NCI-H526 treated with DMSO at 0.1 percent for 48 hours (cell line): ENCODE measurements around the gene GINS2.

ENCODE experiments used
- DNase-seq: peaks from one replicate; lab custom pipeline; 2025; lab: John Stamatoyannopoulos, UW

Gene GINS2

GRCh38 chr16:85667841-85668413, 20.8 kb downstream of the GINS2 start:
- no peak for DNase-seq

GRCh38 chr16:85667261-85667660, 21.5 kb downstream of the GINS2 start:
- DNase-seq, result no peak

- DNase-seq, result no peak
Measured at GRCh38 chr16:85665929-85666328, 22.8 kb downstream of the GINS2 start.

GRCh38 chr16:85665373-85665740, 23.4 kb downstream of the GINS2 start:
- no peak for DNase-seq

GRCh38 chr16:85664580-85665372, 24.0 kb downstream of the GINS2 start:
- no peak for DNase-seq

- no peak for DNase-seq
Measured at GRCh38 chr16:85663891-85664321, 24.8 kb downstream of the GINS2 start.

GRCh38 chr16:85662976-85663830, 25.6 kb downstream of the GINS2 start:
- no peak for DNase-seq

- DNase-seq, result no peak
Measured at GRCh38 chr16:85662482-85662812, 26.3 kb downstream of the GINS2 start.

GRCh38 chr16:85661740-85662481, 26.8 kb downstream of the GINS2 start:
- DNase-seq, result no peak

GRCh38 chr16:85660843-85661739, 27.7 kb downstream of the GINS2 start:
- no peak for DNase-seq

- no peak for DNase-seq
Measured at GRCh38 chr16:85659805-85660511, 28.8 kb downstream of the GINS2 start.

GRCh38 chr16:85659336-85659735, 29.4 kb downstream of the GINS2 start:
- no peak for DNase-seq

- no peak for DNase-seq
Measured at GRCh38 chr16:85658504-85659326, 30.0 kb downstream of the GINS2 start.

GRCh38 chr16:85657996-85658395, 30.8 kb downstream of the GINS2 start:
- no peak for DNase-seq

- DNase-seq, result no peak
Measured at GRCh38 chr16:85657267-85657650, 31.5 kb downstream of the GINS2 start.

- no peak for DNase-seq
Measured at GRCh38 chr16:85656351-85657266, 32.1 kb downstream of the GINS2 start.

GRCh38 chr16:85655216-85656129, 33.3 kb downstream of the GINS2 start:
- DNase-seq, result no peak
